DOHH2 (cell line): ENCODE data around the gene TAF6.

Experiments
- H3F3A ChIP-seq: fragments of 200-600 bp; sonication (generic), shearing (Covaris generic); 2 replicates; pipeline ENCODE4 v1.6.0; 2016; ENCODE audit warnings: antibody characterized with exemption, mild to moderate bottlenecking; ENCODE audit not compliant: control insufficient read depth, insufficient read depth
- H3K27ac ChIP-seq: fragments of 200-600 bp; sonication (generic); 2 replicates; pipeline ENCODE4 v1.5.1; 2014; ENCODE audit warnings: low read depth, mild to moderate bottlenecking, low read length, moderate library complexity
- H3K27me3 ChIP-seq: fragments of 200-600 bp; sonication (generic); 2 replicates; pipeline ENCODE4 v1.6.1; 2014; ENCODE audit warnings: mild to moderate bottlenecking, low read length, mixed read lengths; ENCODE audit not compliant: control insufficient read depth
- H3K36me3 ChIP-seq: fragments of 200-600 bp; sonication (generic); 2 replicates; pipeline ENCODE4 v1.6.1; 2014; ENCODE audit warnings: mild to moderate bottlenecking, low read length, moderate library complexity, mixed read lengths; ENCODE audit not compliant: control insufficient read depth
- H3K4me1 ChIP-seq: fragments of 200-600 bp; sonication (generic); 2 replicates; pipeline ENCODE4 v1.6.1; 2014; ENCODE audit warnings: mild to moderate bottlenecking, low read length, mixed read lengths; ENCODE audit not compliant: control insufficient read depth
- H3K4me2 ChIP-seq: fragments of 200-600 bp; sonication (generic); 2 replicates; pipeline ENCODE4 v1.6.0; 2014; ENCODE audit warnings: mild to moderate bottlenecking, low read length, moderate library complexity
- H3K4me3 ChIP-seq: fragments of 200-600 bp; sonication (generic); 2 replicates; pipeline ENCODE4 v1.5.1; 2014; ENCODE audit warnings: mild to moderate bottlenecking, low read length, mixed read lengths
- H3K79me2 ChIP-seq: fragments of 200-600 bp; sonication (generic); 2 replicates; pipeline ENCODE4 v1.6.1; 2014; ENCODE audit warnings: mild to moderate bottlenecking, low read length, mixed read lengths; ENCODE audit not compliant: control insufficient read depth
- H3K9me2 ChIP-seq: fragments of 200-600 bp; sonication (generic); replicated peaks from 2 replicates; pipeline ENCODE4 v1.6.1; 2014; ENCODE audit warnings: mild to moderate bottlenecking, low read length, mixed read lengths; ENCODE audit not compliant: control insufficient read depth
- H3K9me3 ChIP-seq: fragments of 200-600 bp; sonication (generic); 2 replicates; pipeline ENCODE4 v1.6.1; 2014; ENCODE audit warnings: antibody characterized with exemption, low read length, mixed read lengths; ENCODE audit not compliant: control insufficient read depth, insufficient read depth
- H4K20me1 ChIP-seq: fragments of 200-600 bp; sonication (generic); 2 replicates; pipeline ENCODE4 v1.6.0; 2014; ENCODE audit warnings: low read depth, mild to moderate bottlenecking, antibody characterized with exemption, low read length, moderate library complexity; ENCODE audit not compliant: control insufficient read depth, insufficient read depth
- CTCF ChIP-seq: fragments of 200-600 bp; sonication (generic); IDR thresholded peaks from one replicate; pipeline ENCODE4 v1.5.1; 2014; ENCODE audit warnings: antibody characterized with exemption, mild to moderate bottlenecking, low read depth, low read length; ENCODE audit not compliant: poor library complexity, severe bottlenecking
- EZH2phosphoT487 ChIP-seq: fragments of 200-600 bp; sonication (generic); IDR thresholded peaks from 2 replicates; pipeline ENCODE4 v1.6.1; 2017; ENCODE audit warnings: borderline replicate concordance, mild to moderate bottlenecking, antibody characterized with exemption, low read length, moderate library complexity, mixed read lengths

TAF6 gene

GRCh38 chr7:100128637-100128963 lies 9.4 kb upstream of the TAF6 start:
- Histone ChIP-seq H3K4me1 (peaks cover 54% of the 10 kb centered on the region), H3K27me3 (no peaks in the 10 kb centered on the region), H3K9me2 (no peaks in the 10 kb centered on the region), H3K4me3 (peak overlapping the region; percentile 81), H3K9me3 (no peaks in the 10 kb centered on the region), H3K79me2 (peaks cover 37% of the 10 kb centered on the region), H3F3A (peaks cover 32% of the 10 kb centered on the region), H3K36me3 (peaks cover 27% of the 10 kb centered on the region), H3K27ac (peak overlapping the region; percentile 94), H4K20me1 (no peaks in the 10 kb centered on the region), H3K4me2 (peak overlapping the region; percentile 96)
- TF ChIP-seq EZH2phosphoT487 (no peak), CTCF (no peak)

DNA sequence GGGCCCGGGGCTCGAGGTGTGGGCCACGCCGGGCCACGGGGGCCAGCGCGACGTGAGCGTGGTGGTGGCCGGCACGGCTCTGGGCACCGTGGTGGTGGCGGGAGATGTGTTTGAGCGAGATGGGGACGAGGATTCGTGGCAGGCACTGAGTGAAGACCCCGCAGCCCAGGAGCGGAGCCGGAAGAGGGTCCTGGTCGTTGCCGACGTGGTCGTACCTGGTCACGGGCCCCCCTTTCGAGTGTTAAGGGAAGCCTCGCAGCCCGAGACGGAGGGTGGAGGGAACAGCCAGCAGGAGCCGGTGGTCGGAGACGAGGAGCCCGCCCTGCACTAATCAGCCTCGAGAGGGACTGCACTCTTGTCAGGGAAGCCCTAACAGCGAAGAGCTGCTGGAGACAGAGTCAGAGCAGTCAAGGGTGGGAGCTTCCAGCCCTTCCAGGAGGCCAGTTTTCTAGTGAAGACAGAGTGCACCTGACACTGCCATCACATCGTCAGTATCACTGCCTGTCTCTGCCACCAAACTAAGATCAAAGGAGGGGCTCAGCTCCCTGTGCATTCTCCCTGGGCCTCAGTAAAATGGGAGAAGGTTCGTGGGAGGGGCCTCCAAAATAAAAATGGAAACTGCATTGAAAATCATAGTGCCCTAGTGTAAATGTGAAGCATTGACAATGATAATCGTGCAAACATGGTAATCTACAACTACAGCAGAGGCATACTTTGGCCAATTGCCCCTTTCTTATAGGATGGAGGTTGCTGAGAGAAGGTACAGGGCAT lies 8.9 kb upstream of the TAF6 start:
- Histone ChIP-seq H3K4me2 (peak overlapping the region; percentile 96), H3K27me3 (no peaks in the 10 kb centered on the region), H3K79me2 (peaks cover 37% of the 10 kb centered on the region), H3K4me1 (peaks cover 53% of the 10 kb centered on the region), H3K4me3 (peak overlapping the region; percentile 81), H3K36me3 (peaks cover 27% of the 10 kb centered on the region), H3F3A (peaks cover 32% of the 10 kb centered on the region), H3K27ac (peak overlapping the region; percentile 94), H3K9me3 (no peaks in the 10 kb centered on the region), H3K9me2 (no peaks in the 10 kb centered on the region), H4K20me1 (no peaks in the 10 kb centered on the region)
- TF ChIP-seq EZH2phosphoT487 (no peak), CTCF (peak; percentile 6)

GRCh38 chr7:100126931-100127865 lies 8.0 kb upstream of the TAF6 start, which contains the start of gene MBLAC1:
TSS of gene MBLAC1 (plus strand) at chr7:100126967. CDS start at chr7:100127396, 429 bp downstream.
- TF ChIP-seq CTCF, result peak; percentile 32
- no peak for TF ChIP-seq EZH2phosphoT487
- Histone ChIP-seq H3F3A (peaks cover 32% of the 10 kb centered on the region), H3K27me3 (no peaks in the 10 kb centered on the region), H3K79me2 (peaks cover 41% of the 10 kb centered on the region), H4K20me1 (no peaks in the 10 kb centered on the region), H3K9me3 (no peaks in the 10 kb centered on the region), H3K9me2 (no peaks in the 10 kb centered on the region), H3K36me3 (peaks cover 34% of the 10 kb centered on the region), H3K4me2 (peak within 1 kb of the TSS; percentile 96), H3K27ac (peak within 1 kb of the TSS; percentile 94), H3K4me1 (peaks cover 46% of the 10 kb centered on the region), H3K4me3 (peak within 1 kb of the TSS; percentile 81)
